GM10847 (cell line): ENCODE measurements around the gene VSX1.

Experiments used
- POLR2A ChIP-seq: IDR thresholded peaks from 2 replicates; pipeline ENCODE4 v1.6.1; 2011; ENCODE audit not compliant: insufficient read length; ENCODE audit errors: extremely low read depth

VSX1 gene

DNA sequence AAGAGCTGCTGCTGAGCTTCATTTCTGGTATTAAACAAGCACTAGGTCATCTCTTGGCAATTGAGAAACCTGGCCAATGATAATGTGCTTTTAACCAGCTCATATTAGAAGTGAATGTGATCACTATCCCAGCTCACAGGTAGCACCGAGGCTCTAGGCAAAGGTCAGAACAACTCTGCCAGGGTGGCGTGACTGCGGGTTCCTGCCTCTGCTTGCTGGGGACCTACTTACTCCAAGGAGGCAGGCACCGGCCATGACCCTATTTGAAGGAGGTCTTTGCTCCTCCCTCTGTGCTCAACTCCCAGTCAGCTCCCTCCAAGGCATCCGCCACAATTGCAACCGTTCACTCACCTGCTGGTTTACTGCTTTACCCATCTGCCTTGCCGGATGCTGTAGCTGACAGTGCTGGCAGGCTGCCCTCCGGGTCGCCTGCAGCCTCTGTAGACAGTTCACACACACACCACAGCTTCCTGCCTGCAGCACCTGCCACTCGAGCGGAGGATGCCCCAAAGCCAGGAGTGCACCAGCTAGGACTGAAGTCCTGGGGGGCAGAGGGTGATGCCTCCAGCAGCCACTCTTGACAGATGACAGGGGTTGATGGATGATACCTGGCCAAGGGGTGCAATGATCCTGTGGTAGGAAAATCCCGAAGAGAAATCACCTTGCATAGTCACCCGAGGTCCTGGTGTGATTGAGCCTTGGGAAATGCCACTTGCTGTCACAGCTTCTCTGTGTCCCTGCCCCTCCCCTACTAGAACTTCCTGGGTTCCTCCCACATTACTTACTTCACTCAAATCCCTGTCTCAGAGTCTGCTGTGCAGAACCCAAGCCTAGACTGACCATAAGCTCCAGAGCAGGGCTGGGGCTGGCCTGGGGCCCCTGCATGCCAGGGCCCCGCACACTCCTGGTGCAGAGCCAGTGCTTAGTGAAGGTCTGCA is 8.8 kb upstream of the VSX1 start:
- no peak for TF ChIP-seq POLR2A

DNA sequence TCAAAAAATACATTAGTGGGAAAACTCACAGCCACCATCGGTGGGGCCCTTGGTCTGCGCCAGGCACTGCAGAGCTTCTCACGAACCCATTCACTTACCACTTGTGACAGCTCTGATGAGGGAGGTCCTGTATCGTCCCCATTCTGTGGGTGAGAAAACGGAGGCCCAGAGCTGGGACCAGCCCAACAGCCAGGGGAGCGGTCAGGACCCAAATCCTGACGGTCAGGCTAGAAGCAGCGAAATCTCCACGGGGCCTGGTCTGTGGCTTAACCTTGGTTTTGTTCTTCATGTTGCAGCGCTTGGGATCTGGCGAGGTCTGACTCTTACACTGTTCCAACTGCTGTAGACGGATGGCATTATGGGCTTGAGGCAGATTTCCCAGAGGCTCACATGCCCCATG is 7.7 kb upstream of the VSX1 start:
- TF ChIP-seq POLR2A, result no peak

DNA sequence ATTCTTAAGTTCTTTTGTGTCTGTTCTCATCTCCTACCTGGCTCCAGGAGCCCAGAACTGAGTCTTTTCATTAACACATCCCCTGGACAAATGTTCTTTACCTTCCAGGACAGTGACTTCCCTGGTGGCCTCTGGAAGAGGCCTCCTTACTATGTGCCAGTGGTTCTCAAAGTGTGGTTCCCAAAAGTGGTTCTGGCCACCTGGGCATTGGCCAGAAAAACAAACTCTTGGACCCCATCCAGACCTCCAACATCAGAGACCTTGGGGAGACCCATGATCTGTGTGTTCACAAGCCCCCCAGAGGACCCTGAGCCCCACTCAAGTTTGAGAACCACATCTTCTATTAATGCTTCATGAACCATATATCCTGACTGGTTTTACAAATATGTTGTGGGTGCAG is 7.2 kb upstream of the VSX1 start:
- no peak for TF ChIP-seq POLR2A

DNA sequence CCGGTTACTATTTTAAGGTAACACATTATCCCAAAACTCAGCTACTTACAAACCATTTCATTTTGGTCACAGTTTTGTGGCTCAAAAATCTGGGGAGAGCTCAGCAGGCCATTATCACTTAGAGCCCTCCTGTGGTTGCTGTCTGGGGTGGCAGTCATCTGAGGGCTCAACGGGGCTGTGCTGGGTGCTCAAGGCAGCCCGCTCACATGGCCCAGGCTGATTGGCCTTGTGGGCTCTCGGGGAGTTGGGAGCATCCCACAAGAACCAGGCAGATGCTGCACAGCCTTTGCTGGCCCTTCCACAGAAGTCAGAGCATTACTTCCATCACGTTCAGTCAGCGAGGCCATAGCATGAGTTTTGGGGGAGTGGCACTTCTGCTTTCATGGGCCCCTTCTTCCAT is 6.3 kb upstream of the VSX1 start:
- TF ChIP-seq POLR2A, result no peak

DNA sequence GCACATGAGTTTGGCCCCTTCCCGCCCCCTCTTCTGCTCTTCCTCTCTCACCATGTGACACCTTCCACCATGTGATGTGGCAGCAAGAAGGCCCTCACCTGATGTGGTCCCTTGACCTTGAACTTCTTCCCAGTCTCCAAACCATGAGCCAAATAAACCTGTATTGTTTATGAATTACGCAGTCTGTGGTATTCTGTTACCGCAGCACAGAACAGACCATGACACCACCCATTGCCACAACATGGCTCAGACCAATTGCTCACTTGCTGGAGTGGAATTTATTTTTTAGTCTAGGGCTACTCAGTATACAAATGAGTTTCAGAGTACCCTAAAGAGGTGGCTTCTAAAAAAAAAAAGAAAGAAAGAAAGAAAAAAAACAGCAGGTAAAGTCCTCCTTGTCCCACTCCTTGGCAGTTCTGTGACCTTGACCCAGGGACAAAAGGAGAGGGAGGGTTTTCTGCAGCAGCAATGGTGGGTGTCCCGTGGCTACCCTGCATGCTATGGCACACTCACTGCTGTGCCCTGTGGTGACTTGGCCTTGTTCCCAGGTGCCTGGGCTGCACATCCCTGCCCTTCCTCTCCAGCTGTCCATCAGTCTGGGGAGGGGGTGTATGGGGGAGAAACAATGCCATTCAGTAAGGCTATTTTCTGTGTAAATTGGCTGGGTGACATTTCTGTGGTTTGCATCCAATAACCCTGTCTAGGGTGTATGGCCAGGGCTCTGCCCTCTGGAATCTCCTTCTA is 5.4 kb upstream of the VSX1 start:
- no peak for TF ChIP-seq POLR2A

DNA sequence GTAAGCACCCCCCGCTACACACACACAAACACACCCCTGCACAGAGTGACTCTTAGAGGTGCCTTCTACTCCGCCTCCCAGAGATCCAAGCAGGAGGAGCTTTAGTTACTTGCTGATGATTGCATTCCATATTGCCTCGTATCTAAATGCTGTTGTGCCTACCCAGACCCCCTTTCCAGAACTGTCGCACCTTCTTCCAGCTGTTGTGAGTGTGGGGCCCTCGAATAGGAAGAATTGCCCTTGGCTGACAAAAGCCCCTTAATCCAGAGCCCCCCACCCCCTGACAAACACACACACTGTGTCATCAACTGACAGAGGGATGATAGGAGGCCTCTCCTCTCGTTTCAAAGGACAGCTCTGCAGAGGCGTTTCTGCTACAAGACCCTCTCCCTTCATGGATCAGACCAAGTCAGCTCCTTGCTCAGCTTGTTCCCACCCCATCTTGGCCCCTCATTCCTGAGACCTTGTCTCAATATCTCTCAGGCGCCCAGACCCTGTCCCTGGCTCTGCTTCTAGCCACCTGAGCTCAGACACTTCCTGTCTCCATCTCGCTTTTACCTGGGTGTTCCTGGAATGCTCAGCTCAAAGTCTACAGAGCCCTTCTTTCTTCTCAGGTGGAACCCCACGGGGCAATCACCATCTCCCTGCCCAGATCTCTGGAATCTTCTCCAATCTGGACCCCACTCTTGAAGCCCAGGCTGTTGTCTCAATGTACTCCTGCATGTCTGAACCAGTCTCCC is 4.0 kb upstream of the VSX1 start:
- no peak for TF ChIP-seq POLR2A

DNA sequence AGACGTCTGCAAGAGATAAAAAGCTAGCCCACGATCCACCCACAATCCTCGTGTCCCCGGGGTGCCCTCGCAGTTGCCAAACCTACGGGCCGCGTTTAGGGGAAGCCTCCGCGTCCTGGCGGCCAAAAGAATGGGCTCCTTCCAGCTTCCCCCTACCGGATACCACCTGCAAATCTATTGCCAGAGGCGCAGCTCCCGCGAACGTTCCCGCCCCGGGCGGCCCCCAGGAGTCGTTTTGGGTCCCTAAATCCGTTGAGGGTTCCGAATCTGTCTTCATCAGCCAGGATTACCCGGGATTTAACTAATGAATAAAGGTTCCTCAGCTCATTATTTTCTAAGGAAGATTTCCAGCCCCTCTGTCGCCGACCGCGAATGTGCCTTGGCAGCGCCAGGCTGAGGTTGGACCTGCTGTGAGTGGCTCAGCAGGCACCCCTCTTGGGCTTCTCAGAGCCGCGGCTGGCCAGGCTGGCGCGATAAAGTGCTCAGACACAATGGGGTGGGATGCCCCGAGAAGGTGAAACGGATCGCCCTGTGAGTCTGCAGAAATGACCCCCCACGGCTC is 2.8 kb upstream of the VSX1 start:
- no peak for TF ChIP-seq POLR2A

DNA sequence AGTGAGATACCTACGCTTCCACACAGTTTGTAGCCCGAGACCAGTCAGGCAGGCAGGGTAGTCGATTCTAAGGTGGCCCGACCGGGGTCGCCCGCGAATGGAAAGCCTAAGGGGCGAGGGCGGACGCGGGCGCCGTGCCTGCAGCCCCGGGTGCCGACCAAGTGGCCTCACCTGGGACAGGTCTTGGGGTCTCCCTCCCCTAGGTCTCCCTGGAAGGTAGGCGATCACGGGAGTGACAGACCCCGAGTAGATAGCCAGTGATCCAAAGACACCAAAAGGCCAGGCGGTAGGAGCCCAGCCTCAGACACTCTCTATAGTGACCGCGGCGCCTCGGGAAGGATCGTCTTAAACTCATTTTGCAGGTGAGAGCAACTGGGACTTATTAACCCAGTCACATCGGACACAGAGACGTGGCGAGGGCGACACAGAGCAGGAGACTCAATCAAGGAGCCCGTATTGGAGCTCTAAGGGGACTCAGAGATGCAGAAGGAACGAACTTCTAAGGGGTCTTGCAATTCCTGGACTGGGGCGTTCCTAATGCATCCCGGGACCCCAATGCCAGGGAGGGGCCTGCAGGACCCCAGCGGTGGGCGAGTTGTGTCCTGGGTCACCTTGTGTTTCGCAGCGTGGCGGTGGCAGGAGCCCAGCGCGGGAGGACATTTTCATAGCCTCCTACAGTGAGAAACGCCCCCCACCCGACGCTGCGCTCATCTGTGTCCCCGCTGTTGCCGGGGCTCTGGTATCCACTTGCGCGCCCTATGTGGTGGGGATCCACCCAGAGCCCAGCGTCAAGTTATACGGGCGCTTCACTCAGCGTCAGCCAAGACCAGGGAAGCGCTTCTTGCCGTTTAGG is 2.1 kb upstream of the VSX1 start:
- no peak for TF ChIP-seq POLR2A

DNA sequence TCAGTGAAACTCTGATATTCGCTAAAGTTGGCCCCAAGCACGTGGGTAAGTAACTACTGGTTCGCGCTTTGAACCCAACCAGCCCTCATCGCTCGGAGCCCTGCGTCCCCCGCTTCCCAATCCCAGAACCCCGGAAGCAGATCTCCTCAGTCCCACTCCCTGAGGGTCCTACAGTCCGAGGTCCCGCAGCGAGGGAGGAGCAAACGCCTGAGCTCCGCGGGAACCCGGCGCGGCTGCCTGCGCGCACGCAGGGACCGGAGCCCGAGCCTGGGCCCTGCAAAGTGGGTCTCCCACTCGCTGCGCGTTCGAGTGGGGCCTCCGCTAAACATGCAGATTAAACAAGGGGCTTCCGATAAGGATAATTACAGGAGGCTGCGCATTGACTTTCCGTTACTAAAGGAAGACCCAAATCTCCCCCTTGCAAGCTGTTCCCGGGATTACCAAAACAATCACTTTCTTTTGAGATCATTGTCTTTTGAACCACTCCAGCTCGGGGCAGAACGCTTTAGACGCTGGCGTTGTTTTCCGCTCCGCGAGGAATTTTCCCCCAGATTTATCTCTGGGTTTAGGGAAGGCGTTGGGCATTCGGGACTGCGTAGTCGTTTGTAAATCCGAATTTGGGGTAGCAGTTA is 1.3 kb upstream of the VSX1 start:
- no peak for TF ChIP-seq POLR2A

DNA sequence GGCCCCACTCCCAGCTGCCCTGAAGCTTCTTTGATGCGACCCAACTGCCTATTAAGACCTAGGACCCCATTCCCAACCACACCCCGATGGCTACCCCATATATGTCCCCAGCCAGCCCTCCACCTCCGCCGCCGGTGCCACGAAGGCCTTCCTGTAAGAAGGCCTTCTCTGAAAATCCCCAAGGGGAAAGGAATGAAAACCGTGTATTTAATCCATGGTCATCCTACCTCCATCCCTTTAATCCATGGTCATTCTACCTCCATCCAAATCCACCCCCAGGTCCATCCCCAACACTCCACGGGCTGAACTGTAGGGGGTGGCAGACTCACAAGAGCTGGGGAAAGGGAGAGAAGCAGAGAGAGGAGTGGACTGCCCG is 545 bp upstream of the VSX1 start:
- no peak for TF ChIP-seq POLR2A

DNA sequence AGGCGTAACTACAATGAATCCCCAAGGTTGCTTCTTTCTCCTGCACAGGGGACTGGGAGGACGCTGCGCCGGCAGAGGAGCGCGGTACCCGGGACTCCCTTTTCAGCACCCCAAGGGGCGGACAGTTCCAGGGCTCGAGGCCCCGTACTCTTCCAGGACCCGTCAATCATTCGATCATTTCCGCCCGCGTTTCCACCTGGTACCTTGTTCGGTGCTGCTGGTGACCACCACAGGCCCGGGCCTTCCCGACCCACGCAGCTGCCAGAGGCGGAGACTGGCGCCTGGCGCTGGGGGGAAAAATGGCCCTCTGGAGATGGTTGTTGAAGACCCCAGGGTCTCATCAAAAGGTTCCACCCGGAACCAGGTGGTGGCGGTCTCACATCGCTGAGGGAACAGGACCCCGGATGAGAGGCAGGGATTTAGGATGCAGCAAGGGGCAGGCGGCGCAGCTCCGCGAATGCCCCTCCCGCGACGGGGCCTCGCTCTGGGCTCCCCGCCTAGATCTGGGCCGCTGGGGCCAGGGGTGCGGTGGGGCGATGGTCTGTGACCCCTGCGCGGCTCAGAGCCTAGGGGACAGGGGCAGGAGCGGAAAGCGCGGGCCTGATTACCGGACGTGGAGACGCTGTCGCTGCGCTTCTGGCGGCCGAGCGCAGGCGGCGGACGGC is 744 bp downstream of the VSX1 start:
- no peak for TF ChIP-seq POLR2A

DNA sequence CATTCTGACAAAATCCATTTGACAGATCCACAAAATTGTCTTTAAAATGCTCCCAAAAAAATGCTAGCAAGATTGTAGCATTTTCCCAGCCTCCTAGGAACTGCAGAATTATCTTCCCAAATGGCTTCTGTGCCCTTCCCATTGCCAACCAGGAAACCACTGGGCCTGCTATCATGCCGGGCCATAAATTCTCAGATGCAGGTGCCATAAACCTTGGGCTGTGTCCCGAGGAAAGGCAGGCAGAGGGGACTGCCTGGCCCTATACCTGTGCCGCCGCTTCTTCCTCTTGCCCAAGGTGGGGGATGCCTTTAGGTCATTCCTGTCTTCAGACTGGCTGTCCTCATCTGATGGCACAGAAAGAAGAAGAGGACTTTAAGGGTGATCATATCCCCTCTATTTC is 2.8 kb downstream of the VSX1 start:
- no peak for TF ChIP-seq POLR2A

DNA sequence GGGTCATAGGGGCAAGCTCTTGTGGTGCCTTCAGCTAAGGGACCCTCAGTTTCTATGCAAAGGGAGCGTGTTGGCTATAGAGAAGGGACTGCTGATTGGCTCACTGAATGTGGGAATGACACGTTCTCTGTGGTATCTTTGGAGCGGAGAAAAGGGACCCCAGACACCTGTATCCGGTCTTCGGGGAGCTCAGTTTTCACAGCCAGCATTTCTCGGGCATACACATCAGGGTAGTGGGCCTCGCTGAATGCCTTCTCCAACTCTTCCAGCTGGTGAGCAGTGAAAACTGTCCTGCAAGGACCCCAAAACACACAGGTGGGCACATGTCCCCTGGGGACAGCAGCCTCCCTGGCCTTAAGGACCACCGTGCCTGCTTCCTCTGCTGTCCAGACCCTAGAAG is 3.3 kb downstream of the VSX1 start:
- TF ChIP-seq POLR2A, result no peak
